CD4-positive, alpha-beta T cell treated with Interleukin-12 subunit alpha and Interleukin-12 subunit beta, for 1 hour (primary cell): ENCODE results near the gene PARP6.
"Not testable (repeated sequence)": the region's sequence is repeated elsewhere in the genome, so short reads cannot be mapped to it uniquely, and the experiment has no call there.

Experiments used
- DNase-seq: peaks from one replicate; pipeline ENCODE4 v3.0.0-alpha.2; 2020

PARP6 gene

GRCh38 chr15:72280751-72281150 is 8.4 kb upstream of the PARP6 start:
- DNase-seq: no peak

GRCh38 chr15:72278737-72279136 is 6.4 kb upstream of the PARP6 start:
- DNase-seq: no peak

GRCh38 chr15:72276326-72276700 is 4.0 kb upstream of the PARP6 start:
- no peak for DNase-seq

GRCh38 chr15:72275635-72276325 is 3.4 kb upstream of the PARP6 start:
- DNase-seq: not testable (repeated sequence)

DNA sequence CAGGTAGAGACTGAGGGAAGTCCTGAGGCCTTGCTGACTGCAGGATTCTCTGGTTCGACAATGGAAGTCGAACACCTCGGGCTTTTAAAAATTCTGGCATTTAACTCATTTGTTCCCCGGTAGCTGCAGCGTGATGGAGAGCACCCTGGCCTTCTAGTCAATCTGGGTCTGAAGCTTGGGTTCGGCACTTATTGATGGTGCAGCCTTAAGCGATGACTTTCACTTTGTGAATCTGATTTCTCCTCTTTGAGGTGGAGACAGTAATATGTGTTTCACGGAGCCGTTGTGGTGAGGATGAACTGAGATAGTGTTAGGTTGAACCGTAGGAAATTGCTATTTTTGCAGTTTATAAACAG is 621 bp upstream of the PARP6 start:
- no peak for DNase-seq

GRCh38 chr15:72271895-72272212 is 500 bp downstream of the PARP6 start:
- no peak for DNase-seq

DNA sequence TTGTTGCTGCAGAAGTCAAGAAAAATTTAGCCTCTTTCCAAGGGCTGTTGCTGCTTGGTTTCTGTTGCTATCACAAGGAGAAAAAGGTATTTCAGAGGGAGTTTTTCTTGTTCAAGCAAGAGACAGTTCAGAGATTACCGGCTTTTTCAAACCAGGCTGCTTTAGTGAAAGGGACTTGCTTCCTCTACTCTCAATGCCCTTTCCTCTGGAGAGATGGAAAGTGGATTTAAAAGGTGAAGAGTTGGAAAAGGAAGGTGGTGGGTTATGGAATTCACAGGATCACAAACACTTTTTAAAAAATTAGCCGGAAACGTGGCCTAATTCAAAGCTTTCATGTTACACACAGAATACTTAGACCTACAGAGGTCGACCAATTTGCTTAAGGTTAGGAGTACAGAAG is 1.1 kb downstream of the PARP6 start:
- DNase-seq: no peak

GRCh38 chr15:72269739-72270138 is 2.6 kb downstream of the PARP6 start:
- DNase-seq: no peak

DNA sequence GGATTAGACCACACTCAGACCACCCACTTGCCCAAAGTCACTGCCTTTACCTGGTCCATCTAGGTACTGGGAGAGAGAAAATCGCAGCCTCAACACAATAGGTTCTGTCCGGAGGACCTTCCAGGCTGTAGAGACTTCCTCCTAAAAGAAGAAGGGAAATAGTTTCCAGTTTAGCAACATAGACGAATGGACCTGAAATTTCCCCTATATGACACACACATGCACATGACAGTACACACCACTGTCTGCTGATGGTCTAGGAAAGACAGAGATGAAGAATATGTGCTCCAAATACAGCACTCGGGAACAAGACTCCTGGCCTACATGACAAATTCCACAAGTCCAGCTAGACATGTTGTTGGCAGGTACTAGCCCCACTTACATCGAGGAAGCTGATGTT is 7.3 kb downstream of the PARP6 start:
- no peak for DNase-seq

DNA sequence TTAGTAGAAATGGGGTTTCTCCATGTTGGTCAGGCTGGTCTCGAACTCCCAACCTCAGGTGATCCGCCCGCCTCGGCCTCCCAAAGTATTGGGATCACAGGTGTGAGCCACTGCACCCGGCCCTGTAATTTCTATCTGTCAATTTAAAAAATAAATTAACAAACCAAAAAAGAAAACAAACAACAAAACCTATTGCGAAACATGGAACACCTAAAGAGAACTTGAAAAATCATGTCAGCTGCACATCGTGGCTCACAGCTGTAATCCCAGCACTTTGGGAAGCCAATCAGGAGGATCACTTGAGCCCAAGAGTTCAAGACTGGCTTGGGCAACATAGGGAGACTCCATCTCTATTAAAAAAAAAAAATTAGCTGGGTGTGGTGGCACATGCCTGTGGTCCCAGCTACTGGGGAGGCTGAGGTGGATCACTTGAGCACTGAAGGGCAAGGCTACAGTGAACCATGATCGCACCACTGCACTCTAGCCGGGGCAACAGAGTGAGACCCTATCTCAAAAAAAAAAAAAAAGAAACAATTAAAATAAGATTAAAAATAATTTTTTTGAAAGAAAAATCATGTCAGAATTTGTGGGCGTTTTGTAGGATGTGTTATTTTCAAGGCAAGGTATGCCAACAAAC is 19.6 kb downstream of the PARP6 start:
- no peak for DNase-seq

- no peak for DNase-seq
Measured at GRCh38 chr15:72249142-72249810, 23.1 kb downstream of the PARP6 start.

GRCh38 chr15:72248514-72248913 is 23.8 kb downstream of the PARP6 start:
- no peak for DNase-seq

- no peak for DNase-seq
Measured at GRCh38 chr15:72242775-72243370, 29.5 kb downstream of the PARP6 start.

DNA sequence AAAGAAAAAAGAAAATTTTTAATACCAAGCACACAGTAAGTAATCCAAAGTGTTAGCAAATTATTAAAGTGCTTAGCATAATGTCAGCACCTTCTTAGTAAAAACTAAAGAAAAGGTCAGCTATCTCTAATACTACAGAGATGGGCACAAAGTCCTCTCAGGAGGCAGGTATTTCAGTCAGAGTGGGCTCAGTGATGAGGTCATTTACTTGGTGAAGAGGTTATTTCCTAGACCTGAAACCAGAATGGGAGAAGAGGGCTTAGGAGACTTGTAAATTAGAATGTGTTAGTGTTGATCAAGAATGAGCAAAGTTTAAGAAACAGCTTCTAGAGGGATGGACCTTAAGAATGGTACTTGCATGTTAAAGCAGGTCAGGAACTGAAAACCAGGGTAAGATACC is 32.7 kb downstream of the PARP6 start:
- no peak for DNase-seq

DNA sequence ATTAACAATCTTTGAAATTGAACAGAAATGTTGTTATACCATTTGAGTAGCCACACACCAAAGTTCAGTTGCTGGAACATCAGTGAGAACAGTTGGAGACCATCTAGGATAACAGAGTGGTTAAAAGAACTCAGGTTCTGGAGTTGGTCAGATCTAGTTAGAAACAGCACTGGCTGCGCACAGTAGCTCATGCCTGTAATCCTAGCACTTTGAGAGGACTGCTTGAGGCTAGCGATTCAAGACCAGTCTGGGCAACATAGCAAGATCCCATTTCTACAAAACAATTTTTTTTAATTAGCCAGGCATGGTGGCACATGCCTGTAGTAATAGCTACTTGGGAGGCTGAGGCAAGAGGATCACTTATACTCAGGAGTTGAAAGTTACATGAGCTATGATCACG is 33.8 kb downstream of the PARP6 start:
- DNase-seq: no peak

DNA sequence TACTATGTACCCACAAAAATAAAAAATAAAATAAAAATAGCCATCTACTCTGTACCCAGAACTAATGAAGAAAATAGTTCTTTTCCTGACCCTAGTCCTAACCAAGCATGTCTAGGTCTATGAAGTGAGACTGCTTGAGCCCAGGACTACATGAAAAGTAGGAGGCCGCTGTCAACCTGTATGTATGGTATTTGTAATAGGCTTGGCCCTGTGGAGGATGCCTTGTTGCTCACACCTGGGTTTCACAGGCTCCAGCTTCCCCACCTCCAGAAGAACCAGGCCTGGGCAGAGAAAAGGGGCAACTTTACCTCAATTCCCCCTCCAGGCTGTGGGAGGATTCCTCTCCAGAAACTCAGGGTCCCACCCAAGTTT is 34.5 kb downstream of the PARP6 start:
- no peak for DNase-seq

DNA sequence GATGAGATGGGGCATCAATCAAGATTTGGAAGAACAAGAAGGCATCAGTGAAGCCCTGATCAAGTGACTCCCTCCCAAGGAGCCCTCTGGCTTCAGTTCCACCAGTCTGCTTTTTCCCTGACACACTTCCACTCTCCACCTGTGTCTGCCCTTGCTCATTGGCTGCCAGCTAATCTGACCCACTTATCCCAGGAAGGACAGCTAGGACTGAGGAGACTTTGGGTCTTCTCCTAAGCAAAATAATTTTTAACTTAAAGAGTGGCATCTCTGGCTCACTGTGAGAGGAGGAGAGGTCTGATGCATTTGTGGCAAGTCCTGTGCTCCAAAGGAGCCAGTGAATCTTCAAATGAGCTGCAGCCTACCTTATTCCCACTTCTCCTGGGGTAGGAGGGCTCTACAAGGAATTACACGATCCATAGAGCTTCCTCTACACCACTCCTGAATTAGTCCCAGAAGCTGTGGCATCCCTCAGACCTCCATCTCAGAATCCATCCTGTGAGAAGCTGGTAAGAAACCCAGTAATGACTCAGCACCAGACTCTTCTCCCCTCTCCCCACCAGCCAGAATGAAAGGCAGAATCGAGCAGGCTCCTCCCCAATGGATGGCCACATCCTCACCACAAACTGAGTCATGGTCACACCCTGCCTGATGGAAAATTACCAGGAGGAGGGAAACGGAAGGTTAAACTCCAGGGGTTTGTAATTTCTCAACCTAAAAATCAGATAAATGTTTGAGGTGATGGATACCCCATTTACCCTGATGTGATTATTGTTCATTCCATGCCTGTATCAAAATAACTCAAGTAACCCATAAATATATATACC is 35.1 kb downstream of the PARP6 start:
- peak; percentile 46 for DNase-seq

DNA sequence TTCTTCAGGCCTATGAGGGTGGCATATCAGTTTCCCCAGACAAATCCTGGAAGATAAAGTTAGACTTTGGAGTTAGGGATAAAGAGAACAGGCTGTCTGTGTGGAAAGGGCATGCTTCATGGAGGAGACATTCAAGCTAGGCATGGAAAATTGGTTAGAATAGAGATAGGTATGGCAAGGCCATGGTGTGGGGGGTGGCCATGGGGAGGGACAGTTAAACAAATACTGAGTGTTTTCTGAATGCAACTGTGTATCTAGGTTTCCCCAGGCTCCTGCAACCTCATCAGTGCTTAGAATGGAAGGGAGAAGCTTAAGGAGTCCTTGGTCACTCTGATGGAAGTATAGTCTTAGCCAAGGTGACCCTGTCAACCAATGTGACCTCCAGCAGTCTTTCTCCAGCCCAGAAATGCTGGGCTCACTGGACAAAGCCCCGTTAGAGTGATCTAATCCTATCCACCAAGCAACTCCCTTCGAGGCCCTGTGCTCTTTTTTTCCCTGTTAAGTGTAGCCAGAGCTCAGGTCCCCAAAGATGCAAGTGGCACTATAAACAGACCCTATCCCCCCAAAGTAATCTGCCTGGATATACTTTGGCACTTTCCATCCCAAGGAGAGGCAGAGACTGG is 35.9 kb downstream of the PARP6 start:
- DNase-seq: no peak

- DNase-seq: no peak
Measured at GRCh38 chr15:72235298-72235697, 37.1 kb downstream of the PARP6 start.

DNA sequence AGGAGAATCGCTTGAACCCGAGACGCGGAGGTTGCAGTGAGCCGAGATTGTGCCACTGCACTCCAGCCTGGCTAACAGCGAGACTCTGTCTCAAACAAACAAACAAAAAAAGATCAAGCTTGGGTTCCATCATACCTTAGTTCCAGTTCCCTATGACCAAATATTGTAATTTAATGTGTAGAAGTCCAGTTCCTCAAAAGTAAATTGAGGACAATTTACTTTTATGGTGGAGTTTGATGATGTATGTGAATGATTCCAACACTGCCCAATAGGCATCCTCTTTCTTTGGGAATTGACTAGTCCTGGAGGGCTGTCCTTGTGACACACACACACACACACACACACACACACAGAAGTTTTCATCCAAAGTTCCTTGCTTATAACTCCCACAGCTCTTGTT is 38.6 kb downstream of the PARP6 start:
- no peak for DNase-seq

- peak; percentile 72 for DNase-seq
Measured at GRCh38 chr15:72231833-72232478, 40.4 kb downstream of the PARP6 start.

DNA sequence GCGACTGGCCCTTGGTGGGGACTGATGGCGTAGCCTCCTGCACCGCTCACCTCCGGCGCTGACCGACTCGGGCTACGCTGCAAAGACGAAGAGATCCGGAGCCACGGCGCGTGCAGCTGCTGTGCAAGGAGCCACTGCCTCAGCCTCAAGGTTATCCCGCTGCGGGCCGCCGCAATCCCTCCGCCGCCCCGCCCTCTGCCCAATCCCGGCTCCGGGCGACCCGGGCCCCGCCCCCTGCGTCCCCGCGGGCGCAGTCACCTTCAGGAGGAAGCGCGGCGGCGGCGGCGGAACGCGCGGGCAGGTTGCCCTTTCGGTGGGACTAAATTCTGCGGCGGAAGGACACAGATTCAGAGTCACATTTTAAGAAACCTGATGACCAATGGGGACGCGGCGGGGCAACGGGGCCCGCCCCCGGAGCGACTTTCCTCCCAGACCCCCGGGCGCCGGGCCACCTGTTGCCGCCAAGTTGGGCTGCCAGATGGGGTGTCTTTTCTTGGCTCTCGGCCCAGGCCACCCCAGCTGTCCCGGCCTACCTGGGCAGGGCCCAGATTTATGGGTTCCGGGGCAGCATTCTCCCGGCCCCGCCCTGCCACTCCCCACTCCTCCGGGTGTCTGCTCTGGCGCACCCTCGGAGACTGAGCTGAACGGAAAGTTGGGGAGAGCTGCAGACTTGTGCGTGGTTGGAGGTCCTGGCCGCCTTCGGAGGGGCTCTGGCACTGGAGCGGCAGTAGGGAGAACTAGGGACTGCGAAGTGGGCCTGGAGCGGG is 41.1 kb downstream of the PARP6 start, which contains the start of gene PKM:
Gene PKM, minus strand, starts transcription at position 125 of the 767 bp plus-strand sequence. CDS start 12,093 bp downstream, outside the sequence.
- DNase-seq: peak; percentile 95
